ENCODE measurements around the gene BRIP1.
A peak's percentile ranks its signal among the peaks of the same experiment; 100 is the strongest.

Gene BRIP1

GRCh38 chr17:61639818-61640217, 223.5 kb downstream of the BRIP1 start:
- DNase-seq (ENCODE audit: low read depth in 2 of 3, low spot score in 1 of 3): no peak

- DNase-seq (ENCODE audit: low read depth in 2 of 3, low spot score in 1 of 3): no peak
Observed at GRCh38 chr17:61638087-61638486, 225.2 kb downstream of the BRIP1 start.

- peak; percentile 15 to 43 (median 19) for DNase-seq (ENCODE audit: low read depth in 2 of 3, low spot score in 1 of 3)
Observed at GRCh38 chr17:61635913-61636432, 227.4 kb downstream of the BRIP1 start.

GRCh38 chr17:61634942-61635538, 228.3 kb downstream of the BRIP1 start:
- no peak for DNase-seq (ENCODE audit: low read depth in 2 of 3, low spot score in 1 of 3)

- DNase-seq (ENCODE audit: low read depth in 2 of 3, low spot score in 1 of 3): no peak
Observed at GRCh38 chr17:61634011-61634539, 229.3 kb downstream of the BRIP1 start.

GRCh38 chr17:61632826-61633225, 230.5 kb downstream of the BRIP1 start:
- no peak for DNase-seq (ENCODE audit: low read depth in 2 of 3, low spot score in 1 of 3)

GRCh38 chr17:61631800-61632199, 231.5 kb downstream of the BRIP1 start:
- no peak for DNase-seq (ENCODE audit: low read depth in 2 of 3, low spot score in 1 of 3)
